ENCODE results near the gene LDLRAD3.

- TF ChIP-seq CTCF (IDR thresholded peaks at IDR 0.05) (no peak), POLR2AphosphoS5 (IDR thresholded peaks at IDR 0.05; ENCODE audit: low read depth, low read length) (no peak), REST (IDR thresholded peaks at IDR 0.05; ENCODE audit: insufficient read depth in 1 of 2, low read depth in 2 of 2, low read length in 1 of 2) (no peak), TCF7L2 (IDR thresholded peaks at IDR 0.05; ENCODE audit: low read depth, low read length) (no peak)
Observed at GRCh38 chr11:36079878-36080675, 136.2 kb downstream of the LDLRAD3 start.

Data from Panc1 (cell line).